Natural killer cell (primary cell): ENCODE measurements around the gene SFMBT1. TPM values are rescaled to one million over a fixed set of nuclear protein-coding genes. Genes with fewer than 3 reads are reported as not detected.

Experiments
- ATAC-seq, 3 donors: fragments of 150-1000 bp in 2 of 3; fragments of 200-7000 bp in 1 of 3; cut with Tn5 transposase; 1 replicate in 1 of 3; 2 replicates in 2 of 3; pipeline ENCODE4 v1.10.0; 2021; ENCODE audit warnings: mild to moderate bottlenecking in 2 of 3, moderate library complexity in 2 of 3
- DNase-seq, 2 donors: peaks; one replicate each; pipeline versions ENCODE4 v3.0.0 to v3.0.0-alpha.2; 2013 to 2021; ENCODE audit warnings: mixed read lengths in 1 of 2
- H3K27ac ChIP-seq: one replicate; pipeline ENCODE4 v1.5.1; 2013; ENCODE audit warnings: mild to moderate bottlenecking, low read length
- H3K27me3 ChIP-seq: one replicate; pipeline ENCODE4 v1.6.1; 2013; ENCODE audit warnings: low read length; ENCODE audit not compliant: control insufficient read depth, insufficient read depth
- H3K36me3 ChIP-seq: one replicate; pipeline ENCODE4 v1.6.1; 2013; ENCODE audit warnings: low read length; ENCODE audit not compliant: control insufficient read depth, insufficient read depth
- H3K4me1 ChIP-seq: one replicate; pipeline ENCODE4 v1.6.1; 2013; ENCODE audit warnings: low read length; ENCODE audit not compliant: control insufficient read depth, insufficient read depth
- H3K4me3 ChIP-seq: one replicate; pipeline ENCODE4 v1.5.1; 2013; ENCODE audit warnings: low read length
- H3K9me3 ChIP-seq: one replicate; pipeline ENCODE4 v1.6.1; 2013; ENCODE audit warnings: low read length; ENCODE audit not compliant: control insufficient read depth, insufficient read depth
- H3K27ac Mint-ChIP-seq, 2 donors: one replicate each; pipeline ENCODE4 v1.8.0; 2022; ENCODE audit warnings: mild to moderate bottlenecking in 2 of 2, mixed read lengths in 2 of 2, moderate library complexity in 1 of 2
- H3K27me3 Mint-ChIP-seq, 2 donors: one replicate each; pipeline ENCODE4 v1.8.0; 2022; ENCODE audit warnings: low read depth in 2 of 2, mixed read lengths in 2 of 2
- H3K36me3 Mint-ChIP-seq: one replicate; pipeline ENCODE4 v1.8.0; 2022; ENCODE audit warnings: mixed read lengths
- H3K4me1 Mint-ChIP-seq, 2 donors: one replicate each; pipeline ENCODE4 v1.8.0; 2022; ENCODE audit warnings: mixed read lengths in 2 of 2
- H3K4me3 Mint-ChIP-seq: one replicate; pipeline ENCODE4 v1.8.0; 2022; ENCODE audit warnings: mild to moderate bottlenecking, moderate library complexity, mixed read lengths
- H3K9me3 Mint-ChIP-seq, 2 donors: one replicate each; pipeline ENCODE4 v1.8.0; 2022; ENCODE audit warnings: mixed read lengths in 2 of 2
- CTCF ChIP-seq: fragments of 200-600 bp; IDR thresholded peaks from one replicate; pipeline ENCODE4 v1.8.0; 2022; ENCODE audit warnings: antibody characterized with exemption
- WGBS: methylation state at CpG from one replicate; pipeline ENCODE4 v1.1.7; 2013; ENCODE audit warnings: missing lambda C conversion rate; ENCODE audit not compliant: insufficient coverage; 5-methylcytosine and 5-hydroxymethylcytosine counted together
- intact Hi-C: fragments of 100-400 bp; cut with micrococcal nuclease; formaldehyde crosslinking; loops from one replicate; pipeline ENCODE4 v1.14.2; 2022
- total RNA-seq, 4 donors: library from RNA; stranded (reverse); fragments of 120-200 nt in 1 of 4; gene quantifications; one replicate each; pipeline versions ENCODE4 v1.2.3 to v1.2.4, GENCODE V29; 2013 to 2022

The SFMBT1 gene
- total RNA-seq, 3 donors from 2014 or later (not counting 1 experiment from before 2014, with no cell fraction given) = 20.2 to 22.3 (median 22.2) TPM

- no peak for ATAC-seq
- Mint-ChIP-seq H3K4me3 (no peak overlapping the region), H3K36me3 (no peaks in the 10 kb centered on the region), H3K4me1 (peaks cover 7 to 12% of the 10 kb centered on the region in 2 donors), H3K27ac (no peak overlapping the region), H3K9me3 (no peaks in the 10 kb centered on the region), H3K27me3 (no peaks in the 10 kb centered on the region)
- no peak overlapping the region for H3K27ac ChIP-seq
- no peaks in the 10 kb centered on the region for H3K4me1 ChIP-seq
- WGBS = 87% methylated on average over 2 of the region's 2 CpGs
- no peaks in the 10 kb centered on the region for H3K27me3 ChIP-seq
- no peaks in the 10 kb centered on the region for H3K9me3 ChIP-seq
- TF ChIP-seq CTCF = no peak
- peaks cover 2% of the 10 kb centered on the region for H3K36me3 ChIP-seq
- intact Hi-C loops = loop anchor here (5.0 to 10.0 kb wide), 2 partner anchors 87 to 140 kb away; no protein-coding TSS in a partner anchor
- DNase-seq = peak in 1 of 2 donors; percentile 10
- no peak overlapping the region for H3K4me3 ChIP-seq
Measured at GRCh38 chr3:52931889-52932288, 114.0 kb downstream of the SFMBT1 start.

GRCh38 chr3:52931328-52931727 lies 114.5 kb downstream of the SFMBT1 start:
- H3K9me3 ChIP-seq = no peaks in the 10 kb centered on the region
- Mint-ChIP-seq H3K4me3 (no peak overlapping the region), H3K27me3 (no peaks in the 10 kb centered on the region), H3K4me1 (peaks cover 7 to 15% of the 10 kb centered on the region in 2 donors), H3K9me3 (no peaks in the 10 kb centered on the region), H3K36me3 (no peaks in the 10 kb centered on the region), H3K27ac (no peak overlapping the region)
- intact Hi-C loops = loop anchor here (5.0 to 10.0 kb wide), 2 partner anchors 87 to 141 kb away; no protein-coding TSS in a partner anchor
- ATAC-seq (no peak), DNase-seq (no peak)
- H3K36me3 ChIP-seq = peaks cover 2% of the 10 kb centered on the region
- H3K4me3 ChIP-seq = no peak overlapping the region
- 100% methylated on average over 6 of the region's 6 CpGs for WGBS
- H3K4me1 ChIP-seq = no peaks in the 10 kb centered on the region
- no peaks in the 10 kb centered on the region for H3K27me3 ChIP-seq
- H3K27ac ChIP-seq = no peak overlapping the region
- no peak for TF ChIP-seq CTCF

GRCh38 chr3:52930748-52931147 lies 115.1 kb downstream of the SFMBT1 start:
- Histone ChIP-seq H3K4me3 (no peak overlapping the region), H3K4me1 (no peaks in the 10 kb centered on the region), H3K9me3 (no peaks in the 10 kb centered on the region), H3K27me3 (no peaks in the 10 kb centered on the region), H3K27ac (no peak overlapping the region), H3K36me3 (peaks cover 3% of the 10 kb centered on the region)
- intact Hi-C loops = loop anchor here (5.0 to 10.0 kb wide), 2 partner anchors 86 to 142 kb away; no protein-coding TSS in a partner anchor
- Mint-ChIP-seq H3K4me1 (peaks cover 7 to 15% of the 10 kb centered on the region in 2 donors), H3K27me3 (no peaks in the 10 kb centered on the region), H3K27ac (no peak overlapping the region), H3K36me3 (no peaks in the 10 kb centered on the region), H3K9me3 (no peaks in the 10 kb centered on the region), H3K4me3 (no peak overlapping the region)
- no peak for TF ChIP-seq CTCF
- WGBS = 79% methylated on average over 2 of the region's 3 CpGs
- DNase-seq (no peak), ATAC-seq (no peak)

- intact Hi-C loops = no loop called here
- Mint-ChIP-seq H3K27me3 (no peaks in the 10 kb centered on the region), H3K9me3 (no peaks in the 10 kb centered on the region), H3K36me3 (peaks cover 12% of the 10 kb centered on the region), H3K4me3 (no peak overlapping the region), H3K4me1 (peaks cover 0 to 6% of the 10 kb centered on the region in 2 donors), H3K27ac (no peak overlapping the region)
- Histone ChIP-seq H3K36me3 (peaks cover 13% of the 10 kb centered on the region), H3K27me3 (no peaks in the 10 kb centered on the region), H3K4me3 (no peak overlapping the region), H3K9me3 (no peaks in the 10 kb centered on the region), H3K27ac (no peak overlapping the region), H3K4me1 (no peaks in the 10 kb centered on the region)
- ATAC-seq (no peak), DNase-seq (no peak)
- no peak for TF ChIP-seq CTCF
- 95% methylated on average over 2 of the region's 2 CpGs for WGBS
Measured at GRCh38 chr3:52926554-52926953, 119.3 kb downstream of the SFMBT1 start.
